Transverse colon (tissue), 4 donors: ENCODE results near the gene ZFAND3.

Experiments used
- CTCF ChIP-seq, 5 experiments: fragments of 200-600 bp in 3 of 5; fragments of 450-650 bp in 2 of 5; sonication (generic) in 3 of 5; IDR thresholded peaks; 1 replicate in 2 of 5; 2 replicates in 3 of 5; pipeline ENCODE4 v1.5.1; 2016 to 2017; ENCODE audit warnings: antibody characterized with exemption in 5 of 5, inconsistent platforms in 3 of 5, mild to moderate bottlenecking in 2 of 5, moderate library complexity in 1 of 5
- POLR2A ChIP-seq: fragments of 450-650 bp; IDR thresholded peaks from one replicate; pipeline ENCODE4 v1.6.1; 2016; ENCODE audit warnings: antibody characterized with exemption, mild to moderate bottlenecking, moderate library complexity
- POLR2AphosphoS5 ChIP-seq, 3 donors: sonication (generic); formaldehyde crosslinking; IDR thresholded peaks; one replicate each; pipeline ENCODE4 v1.6.1; 2016; ENCODE audit warnings: antibody characterized with exemption in 3 of 3

- no peak for TF ChIP-seq CTCF (IDR thresholded peaks at IDR 0.05)
- TF ChIP-seq POLR2A, result no peak
- no peak for TF ChIP-seq POLR2AphosphoS5 (IDR thresholded peaks at IDR 0.05)
Measured at GRCh38 chr6:38141085-38141484, 321.6 kb downstream of the ZFAND3 start.
